ENCODE data around the gene TMEM135.

The TMEM135 gene

DNA sequence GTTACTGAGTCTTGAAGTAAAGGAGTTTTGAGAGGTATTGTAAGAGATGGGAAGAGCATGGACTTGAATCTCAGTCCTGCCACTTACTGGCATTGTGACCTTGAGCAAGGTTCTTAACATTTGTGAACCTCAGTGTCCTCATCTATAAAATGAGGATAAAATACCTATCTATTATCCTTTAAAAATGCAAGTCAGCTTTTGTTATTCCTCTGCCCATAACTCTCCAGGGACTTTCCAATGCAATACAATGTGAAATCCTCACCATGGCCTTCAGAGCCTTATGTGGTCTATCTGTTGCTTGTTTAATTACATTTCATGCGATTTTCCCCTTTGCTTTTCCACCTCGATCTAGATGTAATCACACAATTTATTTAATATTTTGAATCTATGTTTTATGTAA is 9.1 kb downstream of the TMEM135 start:
- TF ChIP-seq TAF1 (IDR thresholded peaks at IDR 0.05; ENCODE audit: borderline replicate concordance, insufficient read depth, low read length) (no peak), POLR2AphosphoS5 (IDR thresholded peaks at IDR 0.05; ENCODE audit: low read depth, low read length) (no peak), FOXP2 (optimal IDR thresholded peaks at IDR 0.05; ENCODE audit: borderline replicate concordance, extremely low read depth, extremely low read length, insufficient read depth) (no peak), SIN3A (IDR thresholded peaks at IDR 0.05; ENCODE audit: borderline replicate concordance, insufficient read depth, low read length) (no peak)
- TF ChIP-seq, protein P1, sequence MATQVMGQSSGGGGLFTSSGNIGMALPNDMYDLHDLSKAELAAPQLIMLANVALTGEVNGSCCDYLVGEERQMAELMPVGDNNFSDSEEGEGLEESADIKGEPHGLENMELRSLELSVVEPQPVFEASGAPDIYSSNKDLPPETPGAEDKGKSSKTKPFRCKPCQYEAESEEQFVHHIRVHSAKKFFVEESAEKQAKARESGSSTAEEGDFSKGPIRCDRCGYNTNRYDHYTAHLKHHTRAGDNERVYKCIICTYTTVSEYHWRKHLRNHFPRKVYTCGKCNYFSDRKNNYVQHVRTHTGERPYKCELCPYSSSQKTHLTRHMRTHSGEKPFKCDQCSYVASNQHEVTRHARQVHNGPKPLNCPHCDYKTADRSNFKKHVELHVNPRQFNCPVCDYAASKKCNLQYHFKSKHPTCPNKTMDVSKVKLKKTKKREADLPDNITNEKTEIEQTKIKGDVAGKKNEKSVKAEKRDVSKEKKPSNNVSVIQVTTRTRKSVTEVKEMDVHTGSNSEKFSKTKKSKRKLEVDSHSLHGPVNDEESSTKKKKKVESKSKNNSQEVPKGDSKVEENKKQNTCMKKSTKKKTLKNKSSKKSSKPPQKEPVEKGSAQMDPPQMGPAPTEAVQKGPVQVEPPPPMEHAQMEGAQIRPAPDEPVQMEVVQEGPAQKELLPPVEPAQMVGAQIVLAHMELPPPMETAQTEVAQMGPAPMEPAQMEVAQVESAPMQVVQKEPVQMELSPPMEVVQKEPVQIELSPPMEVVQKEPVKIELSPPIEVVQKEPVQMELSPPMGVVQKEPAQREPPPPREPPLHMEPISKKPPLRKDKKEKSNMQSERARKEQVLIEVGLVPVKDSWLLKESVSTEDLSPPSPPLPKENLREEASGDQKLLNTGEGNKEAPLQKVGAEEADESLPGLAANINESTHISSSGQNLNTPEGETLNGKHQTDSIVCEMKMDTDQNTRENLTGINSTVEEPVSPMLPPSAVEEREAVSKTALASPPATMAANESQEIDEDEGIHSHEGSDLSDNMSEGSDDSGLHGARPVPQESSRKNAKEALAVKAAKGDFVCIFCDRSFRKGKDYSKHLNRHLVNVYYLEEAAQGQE (IDR thresholded peaks at IDR 0.05; ENCODE audit: insufficient read depth in 1 of 2, low read depth in 2 of 2, low read length in 2 of 2), result no peak

DNA sequence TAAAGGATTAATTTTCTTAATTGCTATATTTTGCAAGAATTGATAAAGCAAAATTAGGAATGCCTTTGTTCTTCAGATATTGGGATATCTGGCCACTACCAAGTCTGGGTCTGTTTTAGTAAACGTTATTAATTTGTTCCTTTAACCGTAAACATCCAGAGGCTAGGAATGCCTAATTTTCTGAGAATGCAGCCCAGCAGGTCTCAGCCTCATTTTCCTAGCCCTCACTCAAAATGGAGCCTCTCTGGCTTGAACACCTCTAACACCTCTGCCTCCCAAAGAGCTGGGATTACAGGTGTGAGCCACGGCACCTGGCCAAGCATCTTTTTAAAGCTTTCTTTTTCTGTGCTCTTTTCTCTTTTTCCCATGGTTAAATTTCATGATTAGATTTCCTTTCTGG is 18.4 kb downstream of the TMEM135 start:
- TF ChIP-seq SIN3A (IDR thresholded peaks at IDR 0.05; ENCODE audit: borderline replicate concordance, insufficient read depth, low read length) (no peak), TAF1 (IDR thresholded peaks at IDR 0.05; ENCODE audit: borderline replicate concordance, insufficient read depth, low read length) (no peak), FOXP2 (optimal IDR thresholded peaks at IDR 0.05; ENCODE audit: borderline replicate concordance, extremely low read depth, extremely low read length, insufficient read depth) (no peak), POLR2AphosphoS5 (IDR thresholded peaks at IDR 0.05; ENCODE audit: low read depth, low read length) (no peak)

DNA sequence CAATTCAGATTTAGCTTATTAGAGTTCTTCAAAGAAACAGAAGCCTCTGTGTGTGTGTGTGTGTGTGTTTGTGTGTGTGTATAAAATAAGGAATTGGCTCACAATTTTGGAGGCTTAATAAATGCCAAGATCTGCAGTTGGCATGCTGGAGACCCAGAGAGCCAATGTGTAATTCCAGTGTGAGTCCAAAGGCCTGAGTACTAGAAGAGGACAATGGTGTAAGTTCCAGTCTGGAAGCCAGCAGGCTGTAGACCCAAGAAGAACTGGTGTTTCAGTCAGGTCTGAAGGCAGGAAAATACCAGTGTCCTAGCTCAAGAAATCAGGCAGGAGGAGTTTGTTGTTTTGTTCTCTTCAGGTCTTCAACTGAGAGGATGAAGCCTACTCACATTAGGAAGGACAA is 20.0 kb downstream of the TMEM135 start:
- TF ChIP-seq SIN3A (IDR thresholded peaks at IDR 0.05; ENCODE audit: borderline replicate concordance, insufficient read depth, low read length) (no peak), TAF1 (IDR thresholded peaks at IDR 0.05; ENCODE audit: borderline replicate concordance, insufficient read depth, low read length) (no peak)
- TF ChIP-seq, protein P1 (IDR thresholded peaks at IDR 0.05; ENCODE audit: insufficient read depth in 1 of 2, low read depth in 2 of 2, low read length in 2 of 2), result no peak

DNA sequence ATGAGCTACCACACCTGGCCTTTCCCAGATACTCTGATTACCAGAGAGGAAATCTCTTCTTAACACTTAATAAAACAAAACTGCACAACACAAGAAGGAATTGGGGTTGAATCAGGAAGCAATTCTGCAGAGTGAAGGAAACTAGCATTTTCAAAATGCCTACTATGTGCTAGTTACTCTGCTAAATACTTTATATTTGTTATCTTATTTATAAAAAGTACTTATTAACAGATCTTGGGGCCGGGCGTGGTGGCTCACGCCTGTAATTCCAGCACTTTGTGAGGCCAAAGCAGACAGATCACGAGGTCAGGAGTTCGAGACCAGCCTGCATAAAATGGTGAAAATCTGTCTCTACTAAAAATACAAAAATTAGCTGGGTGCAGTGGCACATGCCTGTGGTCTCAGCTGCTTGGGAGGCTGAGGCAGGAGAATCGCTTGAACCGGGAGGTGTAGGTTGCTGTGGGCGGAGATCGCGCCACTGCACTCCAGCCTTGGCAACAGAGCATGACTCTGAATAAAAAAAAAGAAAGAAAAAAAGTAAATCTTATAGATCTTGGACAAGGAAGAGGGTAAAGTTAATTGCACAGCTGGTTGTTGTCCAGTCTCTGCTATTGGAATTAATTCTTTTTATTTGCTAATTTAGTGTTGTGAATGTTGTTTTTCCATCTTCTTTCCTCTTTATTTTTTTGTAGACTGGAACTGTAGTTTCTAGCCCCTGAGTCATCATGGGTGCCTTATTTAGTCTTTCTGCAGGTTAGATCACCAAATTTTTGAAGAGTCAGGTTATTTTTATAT is 22.1 kb downstream of the TMEM135 start:
- TF ChIP-seq TAF1 (IDR thresholded peaks at IDR 0.05; ENCODE audit: borderline replicate concordance, insufficient read depth, low read length), result no peak

DNA sequence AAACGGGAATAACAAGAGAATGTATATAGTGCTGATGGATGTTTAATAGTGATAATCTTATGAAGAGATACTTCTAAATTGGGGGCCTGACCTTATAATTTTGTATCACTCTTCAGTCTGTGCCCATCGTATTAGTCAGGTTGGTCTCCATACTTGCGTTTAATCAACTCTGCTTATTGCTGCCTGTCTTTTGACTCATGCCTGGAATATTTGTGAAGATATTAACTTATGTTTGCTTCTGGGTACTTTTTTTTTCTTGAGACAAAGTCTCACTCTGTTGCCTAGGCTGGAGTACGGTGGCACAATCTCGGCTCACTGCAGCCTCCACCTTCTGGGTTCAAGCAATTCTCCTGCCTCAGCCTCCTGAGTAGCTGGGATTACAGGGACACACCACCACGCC is 24.0 kb downstream of the TMEM135 start:
- TF ChIP-seq POLR2AphosphoS5 (IDR thresholded peaks at IDR 0.05; ENCODE audit: low read depth, low read length), result no peak
- TF ChIP-seq FOXP2 (optimal IDR thresholded peaks at IDR 0.05; ENCODE audit: borderline replicate concordance, extremely low read depth, extremely low read length, insufficient read depth), result no peak
- no peak for TF ChIP-seq TAF1 (IDR thresholded peaks at IDR 0.05; ENCODE audit: borderline replicate concordance, insufficient read depth, low read length)
- no peak for TF ChIP-seq SIN3A (IDR thresholded peaks at IDR 0.05; ENCODE audit: borderline replicate concordance, insufficient read depth, low read length)
- TF ChIP-seq, protein P1 (IDR thresholded peaks at IDR 0.05; ENCODE audit: insufficient read depth in 1 of 2, low read depth in 2 of 2, low read length in 2 of 2), result no peak

DNA sequence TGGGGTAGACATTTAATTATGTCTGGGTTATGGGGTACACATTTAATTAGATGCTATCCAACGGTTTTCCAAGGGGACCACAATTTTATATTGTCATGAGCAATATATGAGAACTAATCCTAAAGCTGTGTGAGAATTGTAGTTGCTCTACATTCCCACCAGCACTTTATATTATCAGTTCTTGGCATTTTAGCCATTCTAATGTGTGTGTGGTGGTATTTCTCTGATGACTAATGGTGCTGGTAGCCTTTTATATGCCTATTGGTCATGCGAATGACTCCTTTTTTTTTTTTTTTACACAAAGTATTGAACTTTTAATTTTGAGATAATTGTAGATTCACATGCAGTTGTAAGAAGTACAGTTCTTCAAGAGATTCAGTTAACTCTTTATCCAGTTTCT is 26.2 kb downstream of the TMEM135 start:
- no peak for TF ChIP-seq SIN3A (IDR thresholded peaks at IDR 0.05; ENCODE audit: borderline replicate concordance, insufficient read depth, low read length)
- TF ChIP-seq, protein P1 (IDR thresholded peaks at IDR 0.05; ENCODE audit: insufficient read depth in 1 of 2, low read depth in 2 of 2, low read length in 2 of 2), result no peak
- TF ChIP-seq POLR2AphosphoS5 (IDR thresholded peaks at IDR 0.05; ENCODE audit: low read depth, low read length), result no peak
- TF ChIP-seq TAF1 (IDR thresholded peaks at IDR 0.05; ENCODE audit: borderline replicate concordance, insufficient read depth, low read length), result no peak
- no peak for TF ChIP-seq FOXP2 (optimal IDR thresholded peaks at IDR 0.05; ENCODE audit: borderline replicate concordance, extremely low read depth, extremely low read length, insufficient read depth)

All from PFSK-1 (cell line).